ENCODE results near the gene ZNF226.

GRCh38 chr19:44212866-44213346, 48.0 kb downstream of the ZNF226 start:
- no peak for TF ChIP-seq CTCF (IDR thresholded peaks at IDR 0.05 in 4 of 5, conservative IDR thresholded peaks at IDR 0.05 in 1 of 5)
- no peak for TF ChIP-seq POLR2A (IDR thresholded peaks at IDR 0.05)

Data from gastrocnemius medialis (tissue), 4 donors.